Endodermal cell (in vitro differentiated cells): ENCODE data around the gene CELA1. TPM values are rescaled to one million over a fixed set of nuclear protein-coding genes. Genes with fewer than 3 reads are reported as not detected.

Source experiments
- DNase-seq: peaks from one replicate; pipeline ENCODE4 v3.0.0-alpha.2; 2017
- H3K27ac ChIP-seq: 2 replicates; pipeline ENCODE4 v1.5.1; 2013; ENCODE audit warnings: mild to moderate bottlenecking, low read depth, low read length, moderate library complexity
- H3K27me3 ChIP-seq: 2 replicates; pipeline ENCODE4 v1.6.1; 2013; ENCODE audit warnings: mild to moderate bottlenecking, low read length, moderate library complexity; ENCODE audit not compliant: insufficient read depth, control insufficient read depth, poor library complexity, severe bottlenecking
- H3K36me3 ChIP-seq: 2 replicates; pipeline ENCODE4 v1.7.0; 2013; ENCODE audit warnings: mild to moderate bottlenecking, low read length, moderate library complexity; ENCODE audit not compliant: control insufficient read depth, insufficient read depth
- H3K4me1 ChIP-seq: one replicate; pipeline ENCODE4 v1.7.0; 2013; ENCODE audit warnings: low read length; ENCODE audit not compliant: control insufficient read depth, insufficient read depth
- H3K4me3 ChIP-seq: 2 replicates; pipeline ENCODE4 v1.5.1; 2013; ENCODE audit warnings: mild to moderate bottlenecking, low read length, moderate library complexity
- H3K9ac ChIP-seq: 2 replicates; pipeline ENCODE4 v1.6.1; 2013; ENCODE audit warnings: mild to moderate bottlenecking, low read length, moderate library complexity; ENCODE audit not compliant: poor library complexity, severe bottlenecking; ENCODE audit errors: extremely low read depth
- H3K9me3 ChIP-seq: 2 replicates; pipeline ENCODE4 v1.6.1; 2013; ENCODE audit warnings: mild to moderate bottlenecking, low read length, moderate library complexity; ENCODE audit not compliant: control insufficient read depth
- H3K27ac Mint-ChIP-seq: 2 replicates; pipeline ENCODE4 v1.8.0; 2020; ENCODE audit warnings: mixed read lengths
- H3K27me3 Mint-ChIP-seq: 2 replicates; pipeline ENCODE4 v1.8.0; 2021; ENCODE audit warnings: mild to moderate bottlenecking, mixed read lengths; ENCODE audit not compliant: insufficient read depth
- H3K36me3 Mint-ChIP-seq: 2 replicates; pipeline ENCODE4 v1.8.0; 2020; ENCODE audit warnings: low read depth, mixed read lengths
- H3K4me1 Mint-ChIP-seq: 2 replicates; pipeline ENCODE4 v1.8.0; 2020; ENCODE audit warnings: mixed read lengths
- H3K4me3 Mint-ChIP-seq: 2 replicates; pipeline ENCODE4 v1.8.0; 2020; ENCODE audit warnings: mild to moderate bottlenecking, moderate library complexity, mixed read lengths
- H3K9me3 Mint-ChIP-seq: 2 replicates; pipeline ENCODE4 v1.8.0; 2020; ENCODE audit warnings: mild to moderate bottlenecking, mixed read lengths
- CTCF ChIP-seq: fragments of 200-600 bp; sonication (generic); conservative IDR thresholded peaks from 2 replicates; pipeline ENCODE4 v1.5.0; 2021; ENCODE audit warnings: antibody characterized with exemption, mild to moderate bottlenecking
- WGBS, 2 experiments: methylation state at CpG; one replicate each; pipeline versions ENCODE4 v1.1.5 to v1.1.7; 2013; ENCODE audit warnings: missing lambda C conversion rate in 2 of 2, mixed read lengths in 1 of 2; ENCODE audit not compliant: insufficient coverage in 1 of 2, insufficient read length in 1 of 2; 5-methylcytosine and 5-hydroxymethylcytosine counted together
- total RNA-seq, 2 donors: library from RNA; stranded (reverse); fragmentation: NEBNext Ultra II Directional in 1 of 2; extraction: Animal tissue kit (Norgen Biotek cat#: 25700) in 1 of 2; gene quantifications; 2 replicates in 1 of 2; 3 replicates in 1 of 2; pipeline ENCODE4 v1.2.1, GENCODE V29; 2021

CELA1 gene
- total RNA-seq, 2 donors from 2014 or later: not detected

DNA sequence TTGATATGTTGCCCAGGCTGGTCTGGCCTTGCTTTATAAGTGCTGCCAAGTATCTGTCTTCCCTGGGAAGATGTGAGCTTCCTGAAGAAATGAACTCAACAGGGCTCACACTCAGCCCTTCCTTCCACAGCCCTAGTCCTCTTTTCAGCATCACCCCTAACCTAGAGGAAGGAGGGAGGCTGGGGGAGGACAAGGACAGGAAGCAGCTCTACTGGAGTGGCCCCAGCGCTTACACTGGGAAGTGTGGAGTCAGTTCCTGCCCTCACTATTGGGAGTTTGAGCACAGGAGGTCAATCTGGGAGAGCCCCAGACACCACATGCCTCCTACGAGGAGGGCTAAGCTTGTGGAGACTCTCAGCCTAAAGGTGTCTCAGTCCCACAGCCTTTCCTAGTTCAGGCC, 27.9 kb upstream of the CELA1 start:
- no peaks in the 10 kb centered on the region for H3K9me3 ChIP-seq
- no peak overlapping the region for H3K27ac ChIP-seq
- no peaks in the 10 kb centered on the region for H3K27me3 ChIP-seq
- H3K36me3 ChIP-seq: peaks cover 21% of the 10 kb centered on the region
- Mint-ChIP-seq H3K4me3 (no peak overlapping the region), H3K27me3 (no peaks in the 10 kb centered on the region), H3K4me1 (peaks cover 21% of the 10 kb centered on the region), H3K27ac (no peak overlapping the region), H3K9me3 (no peaks in the 10 kb centered on the region), H3K36me3 (peaks cover 35% of the 10 kb centered on the region)
- 71 to 92% methylated on average over 1 to 2 of the region's 2 CpGs for WGBS, 2 experiments
- H3K4me3 ChIP-seq: no peak overlapping the region
- DNase-seq: no peak
- H3K9ac ChIP-seq: no peak overlapping the region
- no peak for TF ChIP-seq CTCF
- peaks cover 8% of the 10 kb centered on the region for H3K4me1 ChIP-seq

GRCh38 chr12:51373187-51373586, 26.7 kb upstream of the CELA1 start:
- no peak overlapping the region for H3K27ac Mint-ChIP-seq
- TF ChIP-seq CTCF: no peak
- H3K4me3 Mint-ChIP-seq: no peak overlapping the region
- peaks cover 30% of the 10 kb centered on the region for H3K36me3 Mint-ChIP-seq
- Histone ChIP-seq H3K36me3 (peaks cover 18% of the 10 kb centered on the region), H3K27ac (no peak overlapping the region), H3K4me3 (no peak overlapping the region), H3K9me3 (no peaks in the 10 kb centered on the region), H3K9ac (no peak overlapping the region), H3K4me1 (peaks cover 8% of the 10 kb centered on the region), H3K27me3 (no peaks in the 10 kb centered on the region)
- no peaks in the 10 kb centered on the region for H3K9me3 Mint-ChIP-seq
- no peaks in the 10 kb centered on the region for H3K27me3 Mint-ChIP-seq
- WGBS, 2 experiments: 93 to 100% methylated on average over 3 of the region's 3 CpGs
- no peak for DNase-seq
- H3K4me1 Mint-ChIP-seq: peaks cover 22% of the 10 kb centered on the region

- 83 to 100% methylated on average over 1 to 2 of the region's 2 CpGs for WGBS, 2 experiments
- H3K4me3 Mint-ChIP-seq: no peak overlapping the region
- H3K9me3 ChIP-seq: no peaks in the 10 kb centered on the region
- H3K27ac Mint-ChIP-seq: peak overlapping the region; percentile 95
- peaks cover 24% of the 10 kb centered on the region for H3K36me3 Mint-ChIP-seq
- no peaks in the 10 kb centered on the region for H3K9me3 Mint-ChIP-seq
- no peak for DNase-seq
- peaks cover 18% of the 10 kb centered on the region for H3K36me3 ChIP-seq
- H3K4me1 Mint-ChIP-seq: peaks cover 22% of the 10 kb centered on the region
- H3K9ac ChIP-seq: peak overlapping the region; percentile 45
- no peaks in the 10 kb centered on the region for H3K27me3 Mint-ChIP-seq
- TF ChIP-seq CTCF: peak; percentile 14
- peaks cover 8% of the 10 kb centered on the region for H3K4me1 ChIP-seq
- H3K4me3 ChIP-seq: no peak overlapping the region
- H3K27me3 ChIP-seq: no peaks in the 10 kb centered on the region
- peak overlapping the region; percentile 78 for H3K27ac ChIP-seq
These were observed 25.5 kb upstream of the CELA1 start for GRCh38 chr12:51372021-51372420.
